Astrocyte of the spinal cord (primary cell): Measurements from ENCODE around the gene B9D2.

Experiments
- DNase-seq: peaks from one replicate; pipeline ENCODE4 v3.0.0; 2011; ENCODE audit warnings: low read depth, low spot score
- H3K4me3 ChIP-seq: 2 replicates; pipeline ENCODE4 v1.5.1; 2011; ENCODE audit warnings: low read depth, mild to moderate bottlenecking, low read length, moderate library complexity
- CTCF ChIP-seq: IDR thresholded peaks from 2 replicates; pipeline ENCODE4 v1.5.1; 2012; ENCODE audit warnings: low read depth, mild to moderate bottlenecking, low read length, inconsistent platforms
- in situ Hi-C: cut with HindIII; loops from 2 replicates; pipeline ENCODE4 v1.10.0; 2017; ENCODE audit warnings: low sequenced_read_pairs

The B9D2 gene

GRCh38 chr19:41408256-41408655, 44.3 kb upstream of the B9D2 start:
- TF ChIP-seq CTCF: no peak
- in situ Hi-C loops: no loop called here
- no peak for DNase-seq
- no peak overlapping the region for H3K4me3 ChIP-seq

GRCh38 chr19:41407271-41407670, 43.3 kb upstream of the B9D2 start:
- in situ Hi-C loops: no loop called here
- no peak for DNase-seq
- no peak for TF ChIP-seq CTCF
- H3K4me3 ChIP-seq: no peak overlapping the region

- in situ Hi-C loops: no loop called here
- no peak for TF ChIP-seq CTCF
- DNase-seq: no peak
- no peak overlapping the region for H3K4me3 ChIP-seq
These were observed 41.8 kb upstream of the B9D2 start for GRCh38 chr19:41405776-41406175.

GRCh38 chr19:41403181-41403970, 39.4 kb upstream of the B9D2 start:
- H3K4me3 ChIP-seq: no peak overlapping the region
- TF ChIP-seq CTCF: no peak
- DNase-seq: no peak
- in situ Hi-C loops: no loop called here

GRCh38 chr19:41402010-41402409, 38.1 kb upstream of the B9D2 start:
- no peak for TF ChIP-seq CTCF
- H3K4me3 ChIP-seq: no peak overlapping the region
- in situ Hi-C loops: no loop called here
- no peak for DNase-seq

- DNase-seq: no peak
- no peak overlapping the region for H3K4me3 ChIP-seq
- in situ Hi-C loops: no loop called here
- no peak for TF ChIP-seq CTCF
These were observed 37.5 kb upstream of the B9D2 start for GRCh38 chr19:41401483-41401882.

GRCh38 chr19:41399525-41399924, 35.6 kb upstream of the B9D2 start:
- in situ Hi-C loops: no loop called here
- no peak for DNase-seq
- TF ChIP-seq CTCF: no peak
- H3K4me3 ChIP-seq: no peak overlapping the region
